Suppressor macrophage (primary cell): ENCODE data around the gene ARHGAP45.
A peak's percentile ranks its signal among the peaks of the same experiment; 100 is the strongest.

Experiments
- DNase-seq, 4 experiments: peaks; one replicate each; pipeline ENCODE4 v3.0.0-alpha.2; 2020 to 2022

The ARHGAP45 gene

DNA sequence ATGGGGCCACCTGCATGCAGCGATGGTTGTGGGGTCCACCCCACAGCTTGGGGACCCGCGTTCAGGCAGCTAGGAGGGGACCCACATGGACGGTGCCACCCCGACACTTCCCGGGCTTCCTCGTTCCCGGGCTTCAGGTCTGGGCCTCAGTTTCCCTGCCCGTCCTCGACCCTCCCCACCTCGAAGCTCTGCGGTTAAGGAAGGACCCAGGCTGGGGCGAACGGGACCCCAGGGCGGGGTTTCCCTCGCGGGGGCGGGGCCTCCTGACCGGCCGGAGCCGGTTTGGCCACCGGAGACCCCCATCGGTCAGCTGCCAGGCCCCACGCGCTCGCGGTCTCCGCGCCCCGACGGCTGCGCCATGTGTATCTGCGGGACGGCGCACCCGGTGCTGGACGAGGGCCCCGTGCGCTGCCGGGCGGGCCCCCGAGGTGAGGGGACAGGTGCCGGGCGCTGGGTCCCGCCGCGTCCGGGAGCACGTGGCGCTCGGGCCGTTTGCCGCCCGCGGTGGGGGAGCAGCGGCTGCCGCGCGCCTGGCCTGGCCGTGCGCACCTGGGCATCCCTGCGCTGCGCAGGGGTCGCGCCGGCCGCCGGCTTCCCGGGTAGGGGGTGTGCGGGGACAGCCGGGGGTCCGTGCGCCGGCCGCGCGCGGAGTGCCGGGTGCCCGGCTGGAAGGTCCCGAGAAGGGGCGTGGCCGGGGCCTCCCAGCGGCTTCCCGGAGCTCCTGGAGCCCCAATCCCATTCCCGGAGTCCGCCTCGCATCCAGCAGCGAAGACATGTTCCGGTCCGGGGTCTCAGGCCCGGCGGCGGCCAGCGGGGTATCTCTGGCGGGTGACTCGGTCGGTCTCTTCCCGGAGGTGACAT lies 4.2 kb downstream of the ARHGAP45 start:
- no peak for DNase-seq

GRCh38 chr19:1072371-1073015 lies 5.5 kb downstream of the ARHGAP45 start:
- DNase-seq: no peak

DNA sequence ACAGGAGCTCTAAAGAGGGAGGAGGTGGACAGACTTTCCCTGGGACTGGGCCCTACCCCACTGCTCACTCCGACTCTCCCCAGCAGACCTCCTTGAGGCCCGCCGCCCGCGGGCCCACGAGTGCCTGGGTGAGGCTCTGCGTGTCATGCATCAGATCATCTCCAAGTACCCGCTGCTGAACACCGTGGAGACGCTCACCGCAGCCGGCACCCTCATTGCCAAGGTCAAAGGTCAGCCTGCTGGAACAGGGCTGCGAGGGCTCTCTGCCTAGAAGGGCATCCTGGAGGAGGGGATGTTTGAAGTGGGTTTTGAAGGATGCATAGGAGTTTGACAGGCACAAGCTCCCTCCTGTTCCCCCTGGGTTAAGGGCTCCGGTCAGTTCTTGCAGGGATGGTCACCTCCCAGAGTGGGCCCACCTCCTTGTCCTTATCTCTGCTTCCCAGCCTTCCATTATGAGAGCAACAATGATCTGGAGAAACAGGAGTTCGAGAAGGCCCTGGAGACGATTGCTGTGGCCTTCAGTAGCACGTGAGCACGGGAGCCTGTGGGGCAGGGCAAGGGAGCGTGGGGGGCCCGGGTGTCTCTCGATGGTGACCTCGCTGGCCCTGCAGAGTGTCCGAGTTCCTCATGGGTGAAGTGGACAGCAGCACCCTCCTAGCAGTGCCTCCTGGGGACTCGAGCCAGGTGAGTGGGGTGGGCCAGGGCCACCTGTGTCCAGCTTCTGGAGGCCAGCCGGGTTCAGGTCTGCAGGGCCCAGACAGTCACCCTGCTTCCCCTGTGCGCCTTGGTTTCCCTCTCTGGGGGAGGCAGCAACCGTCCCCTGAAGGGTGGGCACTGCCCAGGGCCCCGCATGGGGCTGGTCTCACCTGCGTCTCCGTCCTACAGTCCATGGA lies 6.3 kb downstream of the ARHGAP45 start:
- peak in 1 of 4 experiments; percentile 4 for DNase-seq

DNA sequence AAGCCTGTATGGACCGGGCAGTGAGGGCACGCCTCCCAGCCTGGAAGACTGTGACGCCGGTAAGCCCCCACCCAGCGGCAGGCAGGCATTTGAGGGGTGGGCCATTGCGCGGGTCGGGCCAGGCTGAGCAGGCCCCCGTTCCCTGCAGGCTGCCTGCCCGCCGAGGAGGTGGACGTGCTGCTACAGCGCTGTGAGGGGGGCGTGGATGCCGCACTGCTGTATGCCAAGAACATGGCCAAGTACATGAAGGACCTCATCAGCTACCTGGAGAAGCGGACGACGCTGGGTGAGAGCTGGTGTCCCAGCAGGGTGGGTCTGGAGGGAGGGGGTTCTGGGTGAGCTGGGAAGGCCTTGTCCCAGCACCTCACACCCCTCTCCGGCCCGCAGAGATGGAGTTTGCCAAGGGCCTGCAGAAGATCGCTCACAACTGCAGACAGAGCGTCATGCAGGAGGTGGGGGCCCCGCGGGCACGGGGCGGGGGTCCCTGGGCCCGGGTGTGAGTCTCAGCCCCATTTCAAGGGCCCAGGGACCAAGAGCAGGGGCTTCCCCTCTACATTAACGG lies 7.1 kb downstream of the ARHGAP45 start:
- DNase-seq: peak in 1 of 4 experiments; percentile 9

DNA sequence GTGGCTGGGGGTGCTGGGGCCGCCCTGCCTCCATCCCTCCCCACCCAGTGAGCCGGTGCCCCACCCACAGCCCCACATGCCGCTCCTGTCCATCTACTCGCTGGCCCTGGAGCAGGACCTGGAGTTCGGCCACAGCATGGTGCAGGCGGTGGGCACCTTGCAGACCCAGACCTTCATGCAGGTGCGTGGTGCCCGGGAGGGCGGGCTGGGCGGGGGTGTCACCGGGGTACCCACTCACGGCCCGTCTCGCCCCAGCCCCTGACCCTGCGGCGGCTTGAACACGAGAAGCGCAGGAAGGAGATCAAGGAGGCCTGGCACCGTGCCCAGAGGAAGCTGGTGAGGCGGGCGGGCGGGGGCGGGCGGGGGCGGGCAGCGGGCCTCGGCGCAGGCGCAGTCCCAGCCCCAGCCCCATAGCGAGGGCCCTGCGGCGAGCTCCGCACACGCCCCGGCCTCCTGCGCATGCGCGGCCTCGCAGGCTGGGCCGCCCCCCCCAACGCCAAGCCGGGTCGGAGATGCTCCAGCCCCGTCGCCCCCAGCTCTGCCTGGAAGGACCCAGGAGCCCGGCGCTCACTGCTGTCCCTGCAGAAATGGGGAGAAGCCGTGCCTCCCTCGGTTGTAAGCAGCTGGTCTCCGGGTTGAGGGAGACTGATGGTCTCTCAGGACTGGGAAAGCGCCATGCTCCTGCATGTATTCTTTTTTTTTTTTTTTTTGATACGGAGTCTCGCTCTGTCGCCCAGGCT lies 7.7 kb downstream of the ARHGAP45 start:
- peak; percentile 85 to 97 (median 92) for DNase-seq

GRCh38 chr19:1076046-1076386 lies 9.0 kb downstream of the ARHGAP45 start:
- DNase-seq: peak in 2 of 4 experiments; percentile 9 to 31

DNA sequence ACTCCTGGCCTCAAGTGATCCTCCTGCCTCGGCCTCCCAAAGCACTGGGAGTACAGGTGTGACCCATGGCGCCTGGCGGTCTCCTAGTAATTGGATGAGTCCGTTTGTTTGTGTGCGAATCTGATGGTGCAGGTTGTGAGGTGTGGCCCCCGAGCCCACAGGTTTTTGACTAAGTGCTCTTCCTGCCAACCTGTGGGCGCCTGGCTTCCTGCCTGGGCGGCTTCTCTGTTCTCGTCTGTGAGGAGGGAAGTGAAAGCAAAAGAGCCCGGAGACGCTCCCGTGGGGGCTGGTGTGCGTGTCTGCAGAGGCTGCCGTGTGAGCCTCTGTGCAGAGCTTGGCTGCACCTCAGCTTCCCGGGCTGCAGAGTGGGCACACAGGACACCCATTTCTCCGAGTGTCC lies 10.0 kb downstream of the ARHGAP45 start:
- peak; percentile 88 to 95 (median 94) for DNase-seq

- DNase-seq: peak in 1 of 4 experiments; percentile 8
These were observed 12.7 kb downstream of the ARHGAP45 start for GRCh38 chr19:1079566-1080111.

GRCh38 chr19:1080360-1081161 lies 13.6 kb downstream of the ARHGAP45 start:
- no peak for DNase-seq

DNA sequence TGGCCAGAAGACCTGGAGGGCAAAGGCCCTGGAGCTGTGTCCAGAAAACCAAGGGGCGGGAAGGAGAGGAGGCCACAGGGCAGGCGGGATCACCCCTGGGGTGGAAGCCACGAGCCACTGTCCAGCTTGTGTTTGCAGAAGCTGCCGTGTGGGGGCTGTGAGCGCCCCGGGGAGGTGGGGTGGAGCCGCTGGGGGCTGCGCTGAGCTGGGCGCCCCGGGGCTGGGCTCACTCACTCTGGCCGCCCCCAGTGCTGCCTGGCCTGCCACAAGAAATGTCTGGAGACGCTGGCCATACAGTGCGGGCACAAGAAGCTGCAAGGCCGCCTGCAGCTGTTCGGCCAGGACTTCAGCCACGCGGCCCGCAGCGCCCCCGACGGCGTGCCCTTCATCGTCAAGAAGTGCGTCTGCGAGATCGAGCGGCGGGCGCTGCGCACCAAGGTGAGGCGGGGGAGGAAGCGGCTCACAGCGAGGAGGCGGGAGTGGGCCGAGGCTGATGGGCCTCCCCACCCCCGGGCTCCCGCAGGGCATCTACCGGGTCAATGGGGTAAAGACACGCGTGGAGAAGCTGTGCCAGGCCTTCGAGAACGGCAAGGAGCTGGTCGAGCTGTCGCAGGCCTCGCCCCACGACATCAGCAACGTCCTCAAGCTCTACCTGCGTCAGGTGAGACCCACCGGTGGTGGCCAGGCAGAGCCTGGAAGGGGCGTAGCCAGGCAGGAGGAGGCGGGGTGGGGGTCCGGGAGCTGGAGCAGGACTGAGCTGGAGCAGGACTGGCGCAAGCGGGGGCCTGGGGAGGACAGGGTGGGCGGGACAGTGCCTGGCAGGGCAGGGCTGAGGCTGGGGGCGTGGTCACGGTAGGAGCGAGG lies 14.6 kb downstream of the ARHGAP45 start:
- peak in 1 of 4 experiments; percentile 7 for DNase-seq

GRCh38 chr19:1082165-1082927 lies 15.4 kb downstream of the ARHGAP45 start:
- DNase-seq: peak in 3 of 4 experiments; percentile 41 to 61 (median 47)

DNA sequence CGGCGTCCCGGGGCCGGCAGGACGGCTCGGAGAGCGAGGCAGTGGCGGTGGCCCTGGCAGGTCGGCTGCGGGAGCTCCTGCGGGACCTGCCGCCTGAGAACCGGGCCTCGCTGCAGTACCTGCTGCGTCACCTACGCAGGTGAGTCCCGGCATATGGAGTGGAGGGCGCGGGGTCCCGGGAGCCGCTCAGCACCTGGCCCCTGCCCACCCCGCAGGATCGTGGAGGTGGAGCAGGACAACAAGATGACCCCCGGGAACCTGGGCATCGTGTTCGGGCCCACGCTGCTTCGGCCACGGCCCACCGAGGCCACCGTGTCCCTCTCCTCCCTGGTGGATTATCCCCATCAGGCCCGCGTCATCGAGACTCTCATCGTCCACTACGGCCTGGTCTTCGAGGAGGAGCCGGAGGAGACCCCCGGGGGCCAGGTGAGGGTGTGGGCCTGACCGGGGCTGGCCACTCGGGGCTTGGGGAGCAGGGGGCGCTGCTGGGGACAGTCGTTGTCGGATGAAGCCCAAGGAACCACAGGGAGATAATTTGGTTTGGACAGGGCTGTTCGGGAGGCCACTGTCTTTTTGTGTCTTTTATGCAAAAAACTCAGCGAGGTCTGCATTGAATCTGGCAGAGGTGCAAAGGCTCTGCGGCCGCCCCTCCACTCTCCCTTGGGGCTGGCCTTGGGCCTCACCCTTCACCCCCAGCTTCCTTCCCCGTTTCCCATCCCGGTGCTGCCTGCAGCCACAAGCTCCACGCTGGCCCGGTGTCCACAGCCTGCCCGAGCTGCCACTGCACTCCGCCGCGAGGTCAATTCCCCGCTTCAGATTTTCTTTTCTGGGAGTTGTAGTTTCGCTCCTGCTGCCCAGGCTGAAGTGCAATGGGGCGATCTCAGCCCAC lies 16.2 kb downstream of the ARHGAP45 start:
- DNase-seq: peak in 1 of 4 experiments; percentile 10

- DNase-seq: no peak
These were observed 17.3 kb downstream of the ARHGAP45 start for GRCh38 chr19:1084024-1084868.

DNA sequence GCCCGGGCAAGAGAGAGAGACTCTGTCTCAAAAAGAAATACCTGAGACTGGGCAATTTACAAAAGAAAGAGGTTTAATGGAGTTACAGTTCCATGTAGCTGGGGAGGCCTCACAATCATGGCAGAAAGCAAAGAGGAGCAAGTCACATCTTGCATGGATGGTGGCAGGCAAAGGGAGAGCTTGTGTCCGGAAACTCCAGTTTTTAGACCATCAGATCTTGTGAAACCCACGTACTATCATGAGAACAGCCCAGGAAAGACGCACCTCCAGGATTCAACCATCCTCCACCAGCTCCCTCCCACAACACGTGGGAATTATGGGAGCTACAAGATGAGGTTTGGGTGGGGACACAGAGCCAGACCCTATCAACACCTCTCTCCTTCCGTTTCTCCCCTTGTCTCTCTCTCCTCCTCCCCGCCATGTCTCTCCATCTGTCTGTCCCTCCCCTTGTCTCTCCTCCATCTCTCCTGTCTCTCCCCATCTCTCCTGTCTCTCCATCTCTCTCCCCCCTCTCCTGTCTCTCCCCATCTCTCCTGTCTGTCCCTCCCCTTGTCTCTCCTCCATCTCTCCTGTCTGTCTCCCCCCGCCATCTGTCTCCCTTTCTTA lies 18.2 kb downstream of the ARHGAP45 start:
- DNase-seq: peak in 1 of 4 experiments; percentile 3

GRCh38 chr19:1085676-1086442 lies 18.9 kb downstream of the ARHGAP45 start:
- peak in 1 of 4 experiments; percentile 8 for DNase-seq
